ENCODE data around the gene GPR78. TPM values are rescaled to one million over a fixed set of nuclear protein-coding genes. Genes with fewer than 3 reads are reported as not detected.
"Not testable (repeated sequence)": the region's sequence is repeated elsewhere in the genome, so short reads cannot be mapped to it uniquely, and the experiment has no call there.

The GPR78 gene
- total RNA-seq, 2 experiments from 2014 or later: not detected

GRCh38 chr4:8574796-8575370, 5.3 kb upstream of the GPR78 start:
- ChIA-PET CTCF (no interaction called here), POLR2A (no interaction called here)
- Histone ChIP-seq H3K9me3 (ENCODE audit: control insufficient read depth in 1 of 2, insufficient read depth in 1 of 2, low read length in 2 of 2) (peaks cover 0 to 4% of the 10 kb centered on the region in 2 experiments), H3K36me3 (ENCODE audit: insufficient read depth, low read length) (no peaks in the 10 kb centered on the region), H3K4me3 (ENCODE audit: low read length) (no peak overlapping the region), H3K27ac (ENCODE audit: low read depth in 1 of 2, low read length in 2 of 2) (no peak overlapping the region), H3K4me1 (ENCODE audit: insufficient read depth, low read length) (no peaks in the 10 kb centered on the region), H3K27me3 (ENCODE audit: control insufficient read depth in 1 of 2, insufficient read depth in 2 of 2, low read length in 2 of 2) (peaks cover 6 to 18% of the 10 kb centered on the region in 2 experiments)
- Mint-ChIP-seq H3K27me3 (peaks cover 25% of the 10 kb centered on the region), H3K36me3 (ENCODE audit: low read depth) (no peaks in the 10 kb centered on the region), H3K9me3 (no peaks in the 10 kb centered on the region), H3K4me1 (ENCODE audit: low read depth) (no peaks in the 10 kb centered on the region), H3K27ac (no peak overlapping the region), H3K4me3 (no peak overlapping the region)
- DNase-seq (no peak), ATAC-seq (ENCODE audit: poor library complexity) (no peak)
- intact Hi-C loops (cut with DNase I, micrococcal nuclease): no loop called here
- TF ChIP-seq CTCF (IDR thresholded peaks at IDR 0.05): no peak

- H3K4me1 Mint-ChIP-seq (ENCODE audit: low read depth): no peaks in the 10 kb centered on the region
- no peaks in the 10 kb centered on the region for H3K36me3 Mint-ChIP-seq (ENCODE audit: low read depth)
- DNase-seq (no peak), ATAC-seq (ENCODE audit: poor library complexity) (no peak)
- Histone ChIP-seq H3K27ac (ENCODE audit: low read depth in 1 of 2, low read length in 2 of 2) (no peak overlapping the region), H3K4me1 (ENCODE audit: insufficient read depth, low read length) (no peaks in the 10 kb centered on the region), H3K9me3 (ENCODE audit: control insufficient read depth in 1 of 2, insufficient read depth in 1 of 2, low read length in 2 of 2) (peaks cover 0 to 10% of the 10 kb centered on the region in 2 experiments), H3K36me3 (ENCODE audit: insufficient read depth, low read length) (no peaks in the 10 kb centered on the region), H3K27me3 (ENCODE audit: control insufficient read depth in 1 of 2, insufficient read depth in 2 of 2, low read length in 2 of 2) (peaks cover 8 to 19% of the 10 kb centered on the region in 2 experiments), H3K4me3 (ENCODE audit: low read length) (no peak overlapping the region)
- H3K27ac Mint-ChIP-seq: no peak overlapping the region
- intact Hi-C loops (cut with DNase I, micrococcal nuclease): no loop called here
- no peak overlapping the region for H3K4me3 Mint-ChIP-seq
- H3K9me3 Mint-ChIP-seq: no peaks in the 10 kb centered on the region
- ChIA-PET CTCF (no interaction called here), POLR2A (no interaction called here)
- peaks cover 25% of the 10 kb centered on the region for H3K27me3 Mint-ChIP-seq
- TF ChIP-seq CTCF (IDR thresholded peaks at IDR 0.05): no peak
Measured at GRCh38 chr4:8575457-8575856, 4.7 kb upstream of the GPR78 start.

GRCh38 chr4:8576591-8576990, 3.6 kb upstream of the GPR78 start:
- H3K36me3 Mint-ChIP-seq (ENCODE audit: low read depth); H3K27ac Mint-ChIP-seq; POLR2A ChIA-PET; H3K36me3 ChIP-seq (ENCODE audit: insufficient read depth, low read length); CTCF ChIA-PET; intact Hi-C loops (cut with DNase I, micrococcal nuclease); H3K4me1 Mint-ChIP-seq (ENCODE audit: low read depth); ATAC-seq (ENCODE audit: poor library complexity); H3K27ac ChIP-seq (ENCODE audit: low read depth in 1 of 2, low read length in 2 of 2); H3K4me3 ChIP-seq (ENCODE audit: low read length); DNase-seq; H3K4me3 Mint-ChIP-seq; H3K9me3 Mint-ChIP-seq; H3K4me1 ChIP-seq (ENCODE audit: insufficient read depth, low read length): not testable (repeated sequence)
- Histone ChIP-seq H3K27me3 (ENCODE audit: control insufficient read depth in 1 of 2, insufficient read depth in 2 of 2, low read length in 2 of 2) (peaks cover 11 to 19% of the 10 kb centered on the region in 2 experiments), H3K9me3 (ENCODE audit: control insufficient read depth in 1 of 2, insufficient read depth in 1 of 2, low read length in 2 of 2) (peaks cover 0 to 21% of the 10 kb centered on the region in 2 experiments)
- peaks cover 25% of the 10 kb centered on the region for H3K27me3 Mint-ChIP-seq

- DNase-seq (no peak), ATAC-seq (ENCODE audit: poor library complexity) (no peak)
- peaks cover 0 to 26% of the 10 kb centered on the region in 2 experiments for H3K9me3 ChIP-seq (ENCODE audit: control insufficient read depth in 1 of 2, insufficient read depth in 1 of 2, low read length in 2 of 2)
- Mint-ChIP-seq H3K36me3 (ENCODE audit: low read depth) (no peaks in the 10 kb centered on the region), H3K27ac (no peak overlapping the region), H3K4me3 (no peak overlapping the region), H3K27me3 (peaks cover 27% of the 10 kb centered on the region), H3K4me1 (ENCODE audit: low read depth) (no peaks in the 10 kb centered on the region), H3K9me3 (no peaks in the 10 kb centered on the region)
- no peak overlapping the region for H3K4me3 ChIP-seq (ENCODE audit: low read length)
- no peak for TF ChIP-seq CTCF (IDR thresholded peaks at IDR 0.05)
- no peaks in the 10 kb centered on the region for H3K4me1 ChIP-seq (ENCODE audit: insufficient read depth, low read length)
- H3K27me3 ChIP-seq (ENCODE audit: control insufficient read depth in 1 of 2, insufficient read depth in 2 of 2, low read length in 2 of 2): peaks cover 11 to 20% of the 10 kb centered on the region in 2 experiments
- H3K36me3 ChIP-seq (ENCODE audit: insufficient read depth, low read length): no peaks in the 10 kb centered on the region
- POLR2A ChIA-PET: no interaction called here
- intact Hi-C loops (cut with DNase I, micrococcal nuclease): no loop called here
- CTCF ChIA-PET: no interaction called here
- H3K27ac ChIP-seq (ENCODE audit: low read depth in 1 of 2, low read length in 2 of 2): no peak overlapping the region
Measured at GRCh38 chr4:8577046-8577445, 3.1 kb upstream of the GPR78 start.

Measured in CD4-positive, alpha-beta T cell (primary cell).